Measurements from ENCODE around the gene SEMA3F.

- TF ChIP-seq REST (IDR thresholded peaks at IDR 0.05; ENCODE audit: low read depth): no peak
- no peak for TF ChIP-seq USF1 (IDR thresholded peaks at IDR 0.05)
- no peak for TF ChIP-seq CREB1 (IDR thresholded peaks at IDR 0.05; ENCODE audit: low read depth)
- no peak for TF ChIP-seq CEBPB (IDR thresholded peaks at IDR 0.05)
Observed at GRCh38 chr3:50236484-50237132, 81.5 kb downstream of the SEMA3F start.
